Tibial nerve (tissue), 4 donors: Measurements from ENCODE around the gene APOBEC2.
A peak's percentile ranks its signal among the peaks of the same experiment; 100 is the strongest.

ENCODE experiments used
- CTCF ChIP-seq, 5 experiments: fragments of 200-600 bp in 3 of 5; fragments of 450-650 bp in 2 of 5; sonication (generic) in 3 of 5; IDR thresholded peaks; one replicate each; pipeline ENCODE4 v1.5.1; 2016 to 2019; ENCODE audit warnings: antibody characterized with exemption in 5 of 5, mild to moderate bottlenecking in 3 of 5, moderate library complexity in 2 of 5
- EP300 ChIP-seq, 2 donors: sonication (generic); formaldehyde crosslinking; IDR thresholded peaks; one replicate each; pipeline ENCODE4 v1.6.1; 2017; ENCODE audit warnings: antibody characterized with exemption in 2 of 2, mild to moderate bottlenecking in 1 of 2
- POLR2A ChIP-seq, 2 donors: fragments of 450-650 bp; IDR thresholded peaks; one replicate each; pipeline ENCODE4 v1.6.1; 2017; ENCODE audit warnings: antibody characterized with exemption in 2 of 2, mild to moderate bottlenecking in 2 of 2, moderate library complexity in 2 of 2

- TF ChIP-seq CTCF (IDR thresholded peaks at IDR 0.05) (peak in 3 of 5 experiments; percentile 4 to 10 (median 4)), EP300 (IDR thresholded peaks at IDR 0.05) (peak; percentile 84 to 90), POLR2A (IDR thresholded peaks at IDR 0.05) (peak; percentile 45 to 79)
These were observed 19.2 kb downstream of the APOBEC2 start, which contains the start of gene OARD1 for GRCh38 chr6:41071923-41072835.
